ENCODE data around the gene EXD3.
"Not testable (repeated sequence)": the region's sequence is repeated elsewhere in the genome, so short reads cannot be mapped to it uniquely, and the experiment has no call there.

Gene EXD3

GRCh38 chr9:137380171-137380570 lies 42.8 kb downstream of the EXD3 start:
- H3K4me1 Mint-ChIP-seq: no peaks in the 10 kb centered on the region
- no peak overlapping the region for H3K27ac Mint-ChIP-seq
- no peaks in the 10 kb centered on the region for H3K9me3 Mint-ChIP-seq
- H3K36me3 Mint-ChIP-seq: no peaks in the 10 kb centered on the region
- H3K27me3 Mint-ChIP-seq: no peaks in the 10 kb centered on the region
- H3K4me3 Mint-ChIP-seq: no peak overlapping the region

GRCh38 chr9:137379761-137380161 lies 43.2 kb downstream of the EXD3 start:
- Mint-ChIP-seq H3K9me3 (no peaks in the 10 kb centered on the region), H3K36me3 (no peaks in the 10 kb centered on the region), H3K4me3 (no peak overlapping the region), H3K27ac (no peak overlapping the region), H3K4me1 (no peaks in the 10 kb centered on the region), H3K27me3 (no peaks in the 10 kb centered on the region)

DNA sequence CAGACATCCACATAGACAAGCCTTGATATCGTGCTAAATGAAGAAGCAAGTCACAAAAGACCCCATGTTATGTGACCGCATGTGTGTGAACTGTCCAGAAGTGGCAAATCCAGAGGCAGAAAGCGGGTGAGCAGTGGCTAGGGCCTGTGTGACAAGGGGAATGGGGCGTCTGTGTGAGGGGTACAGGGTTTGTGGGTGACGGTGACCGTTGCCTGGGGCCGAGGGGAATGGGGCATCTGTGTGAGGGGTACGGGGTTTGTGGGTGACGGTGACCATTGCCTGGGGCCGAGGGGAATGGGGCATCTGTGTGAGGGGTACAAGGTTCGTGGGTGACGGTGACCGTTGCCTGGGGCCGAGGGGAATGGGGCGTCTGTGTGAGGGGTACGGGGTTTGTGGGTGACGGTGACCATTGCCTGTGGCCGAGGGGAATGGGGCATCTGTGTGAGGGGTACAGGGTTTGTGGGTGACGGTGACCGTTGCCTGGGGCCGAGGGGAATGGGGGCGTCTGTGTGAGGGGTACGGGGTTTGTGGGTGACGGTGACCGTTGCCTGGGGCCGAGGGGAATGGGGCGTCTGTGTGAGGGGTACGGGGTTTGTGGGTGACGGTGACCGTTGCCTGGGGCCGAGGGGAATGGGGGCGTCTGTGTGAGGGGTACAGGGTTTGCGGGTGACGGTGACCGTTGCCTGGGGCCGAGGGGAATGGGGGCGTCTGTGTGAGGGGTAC lies 44.1 kb downstream of the EXD3 start:
- not testable (repeated sequence) for H3K4me3 Mint-ChIP-seq, H3K36me3 Mint-ChIP-seq, H3K27me3 Mint-ChIP-seq, H3K27ac Mint-ChIP-seq, H3K9me3 Mint-ChIP-seq, H3K4me1 Mint-ChIP-seq

DNA sequence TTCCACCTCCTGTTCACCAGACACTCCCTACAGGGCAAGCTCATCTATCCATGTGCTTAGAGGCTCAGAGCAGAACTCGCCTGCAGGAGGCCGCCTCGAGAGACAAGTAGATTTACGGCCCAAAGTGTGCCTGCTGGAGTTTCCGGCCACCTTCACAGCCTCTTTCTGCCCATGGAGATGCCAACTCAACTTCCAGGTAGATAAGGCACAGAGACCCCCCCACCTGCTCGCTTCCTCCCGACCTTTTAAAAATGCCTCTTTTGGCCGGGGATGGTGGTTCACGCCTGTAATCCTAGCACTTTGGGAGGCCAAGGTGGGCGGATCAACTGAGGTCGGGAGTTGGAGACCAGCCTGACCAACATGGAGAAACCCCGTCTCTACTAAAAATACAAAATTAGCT lies 46.6 kb downstream of the EXD3 start:
- Mint-ChIP-seq H3K4me3 (no peak overlapping the region), H3K27ac (no peak overlapping the region), H3K36me3 (no peaks in the 10 kb centered on the region), H3K4me1 (no peaks in the 10 kb centered on the region), H3K27me3 (no peaks in the 10 kb centered on the region), H3K9me3 (no peaks in the 10 kb centered on the region)

- no peaks in the 10 kb centered on the region for H3K36me3 Mint-ChIP-seq
- H3K27me3 Mint-ChIP-seq: no peaks in the 10 kb centered on the region
- H3K27ac Mint-ChIP-seq: no peak overlapping the region
- H3K9me3 Mint-ChIP-seq: no peaks in the 10 kb centered on the region
- H3K4me3 Mint-ChIP-seq: no peak overlapping the region
- H3K4me1 Mint-ChIP-seq: no peaks in the 10 kb centered on the region
Measured at GRCh38 chr9:137375321-137376058, 47.5 kb downstream of the EXD3 start.

GRCh38 chr9:137374131-137374845 lies 48.7 kb downstream of the EXD3 start:
- H3K36me3 Mint-ChIP-seq: no peaks in the 10 kb centered on the region
- H3K9me3 Mint-ChIP-seq: no peaks in the 10 kb centered on the region
- H3K27ac Mint-ChIP-seq: no peak overlapping the region
- H3K4me3 Mint-ChIP-seq: no peak overlapping the region
- no peaks in the 10 kb centered on the region for H3K4me1 Mint-ChIP-seq
- no peaks in the 10 kb centered on the region for H3K27me3 Mint-ChIP-seq

- Mint-ChIP-seq H3K9me3 (no peaks in the 10 kb centered on the region), H3K4me3 (no peak overlapping the region), H3K27me3 (no peaks in the 10 kb centered on the region), H3K27ac (no peak overlapping the region), H3K4me1 (no peaks in the 10 kb centered on the region), H3K36me3 (no peaks in the 10 kb centered on the region)
Measured at GRCh38 chr9:137373611-137373980, 49.4 kb downstream of the EXD3 start.

DNA sequence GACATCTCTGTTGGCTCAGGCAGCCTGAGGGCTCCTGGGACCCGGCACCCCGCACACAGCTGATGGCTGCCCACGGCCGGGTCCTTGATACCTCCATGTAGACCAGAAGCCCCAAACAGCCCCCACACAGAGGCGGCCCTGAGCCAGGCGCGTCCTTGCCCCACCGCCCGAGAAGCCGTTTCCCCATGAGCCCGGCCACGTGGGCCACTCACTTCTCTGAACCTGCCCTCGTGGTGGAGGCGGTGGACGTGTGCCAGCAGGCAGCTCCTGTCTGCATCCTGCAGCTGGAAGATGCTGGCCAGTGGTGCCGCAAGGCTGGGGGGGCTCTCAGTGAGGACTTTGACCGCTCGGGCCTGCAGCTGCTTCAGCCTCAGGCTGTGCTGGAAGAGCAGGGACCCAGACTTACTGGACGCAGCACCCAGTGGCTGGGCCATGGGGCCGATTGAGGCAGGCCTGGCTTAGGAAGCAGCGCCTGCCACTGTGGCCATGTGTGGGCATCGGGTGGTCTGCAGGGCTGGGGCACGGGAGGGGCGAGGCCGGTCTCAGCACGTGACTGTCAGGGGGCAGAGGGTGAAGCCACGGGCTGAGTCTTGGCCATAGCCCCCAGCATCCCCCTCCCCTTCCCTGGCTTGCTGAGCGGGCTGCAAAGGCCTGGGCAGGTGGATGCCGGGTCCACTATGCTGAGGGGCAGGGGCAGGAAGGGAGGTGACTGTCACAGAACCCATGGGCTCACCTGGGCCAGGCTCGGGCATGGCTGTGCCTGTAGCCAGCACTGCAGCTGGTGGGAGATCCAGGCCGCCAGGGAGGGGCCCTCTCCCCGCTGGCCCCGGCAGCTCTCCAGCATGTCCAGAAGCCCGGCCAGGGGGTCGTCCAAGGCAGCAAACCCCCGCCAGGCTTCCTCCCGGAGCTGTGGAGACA lies 50.0 kb downstream of the EXD3 start:
- no peaks in the 10 kb centered on the region for H3K9me3 Mint-ChIP-seq
- no peaks in the 10 kb centered on the region for H3K4me1 Mint-ChIP-seq
- H3K4me3 Mint-ChIP-seq: no peak overlapping the region
- H3K27me3 Mint-ChIP-seq: no peaks in the 10 kb centered on the region
- H3K36me3 Mint-ChIP-seq: no peaks in the 10 kb centered on the region
- no peak overlapping the region for H3K27ac Mint-ChIP-seq

GRCh38 chr9:137371946-137372651 lies 50.9 kb downstream of the EXD3 start:
- Mint-ChIP-seq H3K36me3 (no peaks in the 10 kb centered on the region), H3K4me3 (no peak overlapping the region), H3K4me1 (no peaks in the 10 kb centered on the region), H3K27me3 (no peaks in the 10 kb centered on the region), H3K27ac (no peak overlapping the region), H3K9me3 (no peaks in the 10 kb centered on the region)

- no peaks in the 10 kb centered on the region for H3K27me3 Mint-ChIP-seq
- no peak overlapping the region for H3K27ac Mint-ChIP-seq
- no peak overlapping the region for H3K4me3 Mint-ChIP-seq
- H3K4me1 Mint-ChIP-seq: no peaks in the 10 kb centered on the region
- no peaks in the 10 kb centered on the region for H3K36me3 Mint-ChIP-seq
- H3K9me3 Mint-ChIP-seq: no peaks in the 10 kb centered on the region
Measured at GRCh38 chr9:137371521-137371941, 51.4 kb downstream of the EXD3 start.

DNA sequence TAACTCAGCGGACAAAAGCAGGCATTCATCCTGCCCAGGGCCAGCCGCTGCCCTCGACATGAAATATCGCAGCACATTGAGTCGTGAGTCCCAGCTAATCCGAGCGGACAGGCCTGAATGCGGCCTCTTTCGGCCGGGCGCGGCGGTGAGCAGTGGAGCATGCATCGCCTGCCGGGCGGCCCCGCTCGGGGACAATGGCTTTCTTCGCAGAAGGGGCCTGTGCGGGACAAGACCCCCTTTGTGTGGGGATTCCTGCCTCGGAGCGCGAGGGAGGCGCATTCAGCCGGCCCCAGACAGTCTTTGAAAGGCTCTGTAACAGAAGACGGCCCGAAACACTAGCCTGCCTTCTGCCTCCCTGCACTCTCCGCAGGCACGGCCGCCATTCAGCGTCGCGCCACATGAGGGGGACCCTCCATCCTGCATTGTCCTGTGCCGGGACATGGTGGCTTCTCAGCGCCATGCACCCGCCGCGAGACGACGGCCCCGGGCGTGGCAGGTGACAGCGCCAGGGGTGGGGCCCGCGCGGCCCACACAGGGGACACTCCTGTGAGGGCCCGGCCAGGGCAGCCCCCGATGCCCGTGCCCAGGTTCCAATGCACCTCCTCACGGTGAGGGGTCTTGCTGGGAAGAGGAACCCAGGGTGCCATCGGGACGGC lies 52.0 kb downstream of the EXD3 start:
- Mint-ChIP-seq H3K9me3 (no peaks in the 10 kb centered on the region), H3K4me3 (no peak overlapping the region), H3K4me1 (no peaks in the 10 kb centered on the region), H3K36me3 (no peaks in the 10 kb centered on the region), H3K27me3 (no peaks in the 10 kb centered on the region), H3K27ac (no peak overlapping the region)

- no peaks in the 10 kb centered on the region for H3K4me1 Mint-ChIP-seq
- H3K9me3 Mint-ChIP-seq: no peaks in the 10 kb centered on the region
- no peaks in the 10 kb centered on the region for H3K27me3 Mint-ChIP-seq
- H3K27ac Mint-ChIP-seq: no peak overlapping the region
- H3K4me3 Mint-ChIP-seq: no peak overlapping the region
- no peaks in the 10 kb centered on the region for H3K36me3 Mint-ChIP-seq
Measured at GRCh38 chr9:137369911-137370764, 52.8 kb downstream of the EXD3 start.

DNA sequence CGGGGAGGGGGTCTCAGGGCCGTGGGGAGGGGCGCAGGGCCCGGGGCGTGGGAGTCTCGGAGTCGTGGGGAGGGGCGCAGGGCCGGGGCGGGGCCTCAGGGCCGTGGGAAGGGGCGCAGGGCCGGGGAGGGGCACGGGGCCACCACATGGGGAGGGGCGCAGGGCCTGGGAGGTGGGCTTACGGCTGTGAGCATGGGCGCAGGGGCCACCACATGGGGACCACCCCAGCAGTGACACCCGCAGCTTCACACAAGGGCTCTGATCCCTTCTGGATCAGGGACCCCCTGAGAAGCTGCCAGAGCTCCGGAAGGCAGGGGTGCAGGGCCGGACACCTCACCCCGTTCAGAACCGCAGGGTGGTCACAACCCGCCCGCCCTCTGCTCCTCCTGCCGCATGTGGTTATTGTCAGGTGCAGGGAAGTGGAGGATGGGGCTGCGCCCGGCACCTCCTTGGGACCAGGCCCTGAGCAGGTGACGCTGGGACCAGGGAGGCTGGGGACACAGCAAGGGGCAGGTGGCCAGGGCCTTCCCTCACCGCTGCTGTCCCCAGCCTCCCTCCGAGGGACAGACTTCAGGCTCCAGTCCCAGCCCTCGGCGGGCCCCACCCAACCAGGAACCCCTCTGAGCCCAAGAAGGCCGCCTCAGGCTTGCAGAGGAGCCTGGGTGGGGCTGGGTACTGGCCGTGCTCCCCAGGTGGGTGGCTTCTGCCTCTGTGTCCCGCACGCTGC lies 53.7 kb downstream of the EXD3 start:
- Mint-ChIP-seq H3K4me3 (no peak overlapping the region), H3K27me3 (no peaks in the 10 kb centered on the region), H3K36me3 (no peaks in the 10 kb centered on the region), H3K4me1 (no peaks in the 10 kb centered on the region), H3K27ac (no peak overlapping the region), H3K9me3 (no peaks in the 10 kb centered on the region)

Data from activated naive CD4-positive, alpha-beta T cell treated with anti-CD3 and anti-CD28 coated beads, Interleukin-2, amount 50 U/mL, for 24 hours (primary cell).